ENCODE measurements around the gene GPER1.

GPER1 gene

DNA sequence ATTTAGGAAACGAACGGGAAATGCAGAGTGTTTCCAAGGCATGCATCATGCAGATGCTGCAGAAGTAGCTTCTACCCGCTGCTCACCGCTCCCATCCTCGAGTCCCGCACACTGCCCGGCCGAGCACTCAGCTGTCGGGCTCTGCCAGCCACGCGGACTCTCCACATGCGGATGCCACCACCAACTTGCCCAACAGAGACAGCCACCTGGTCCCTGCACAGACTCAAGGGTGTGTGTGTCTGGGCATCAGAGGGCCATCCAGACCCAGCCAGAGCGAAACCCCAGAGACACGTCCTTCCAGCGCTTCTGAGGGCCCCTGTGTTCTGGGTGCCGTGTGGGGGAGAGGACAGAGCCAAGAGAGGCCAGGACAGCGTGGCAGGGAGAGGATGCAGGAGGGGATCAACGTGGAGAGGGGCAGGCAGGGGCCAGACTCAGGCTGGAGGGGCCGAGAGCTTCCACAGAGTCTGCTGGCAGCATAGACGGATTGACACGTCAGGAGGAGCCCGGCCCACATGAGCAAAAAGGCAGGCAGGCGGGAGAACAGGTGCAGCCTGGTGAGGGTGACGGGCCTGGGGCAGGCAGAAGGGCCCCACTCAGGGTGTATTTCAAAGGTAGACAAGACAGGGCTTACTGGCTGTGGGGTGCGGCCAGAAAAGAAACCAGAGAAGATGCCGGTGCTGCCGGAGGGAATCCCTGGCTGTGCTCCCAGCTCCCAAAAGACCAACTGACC is 18.3 kb downstream of the GPER1 start:
- no peak for TF ChIP-seq TAF1 (IDR thresholded peaks at IDR 0.05; ENCODE audit: borderline replicate concordance, insufficient read depth, low read length)
- no peak for TF ChIP-seq POLR2AphosphoS5 (IDR thresholded peaks at IDR 0.05; ENCODE audit: low read depth, low read length)
- no peak for TF ChIP-seq SIN3A (IDR thresholded peaks at IDR 0.05; ENCODE audit: borderline replicate concordance, insufficient read depth, low read length)
- no peak for TF ChIP-seq FOXP2 (optimal IDR thresholded peaks at IDR 0.05; ENCODE audit: borderline replicate concordance, extremely low read depth, extremely low read length, insufficient read depth)
- TF ChIP-seq, protein P1, sequence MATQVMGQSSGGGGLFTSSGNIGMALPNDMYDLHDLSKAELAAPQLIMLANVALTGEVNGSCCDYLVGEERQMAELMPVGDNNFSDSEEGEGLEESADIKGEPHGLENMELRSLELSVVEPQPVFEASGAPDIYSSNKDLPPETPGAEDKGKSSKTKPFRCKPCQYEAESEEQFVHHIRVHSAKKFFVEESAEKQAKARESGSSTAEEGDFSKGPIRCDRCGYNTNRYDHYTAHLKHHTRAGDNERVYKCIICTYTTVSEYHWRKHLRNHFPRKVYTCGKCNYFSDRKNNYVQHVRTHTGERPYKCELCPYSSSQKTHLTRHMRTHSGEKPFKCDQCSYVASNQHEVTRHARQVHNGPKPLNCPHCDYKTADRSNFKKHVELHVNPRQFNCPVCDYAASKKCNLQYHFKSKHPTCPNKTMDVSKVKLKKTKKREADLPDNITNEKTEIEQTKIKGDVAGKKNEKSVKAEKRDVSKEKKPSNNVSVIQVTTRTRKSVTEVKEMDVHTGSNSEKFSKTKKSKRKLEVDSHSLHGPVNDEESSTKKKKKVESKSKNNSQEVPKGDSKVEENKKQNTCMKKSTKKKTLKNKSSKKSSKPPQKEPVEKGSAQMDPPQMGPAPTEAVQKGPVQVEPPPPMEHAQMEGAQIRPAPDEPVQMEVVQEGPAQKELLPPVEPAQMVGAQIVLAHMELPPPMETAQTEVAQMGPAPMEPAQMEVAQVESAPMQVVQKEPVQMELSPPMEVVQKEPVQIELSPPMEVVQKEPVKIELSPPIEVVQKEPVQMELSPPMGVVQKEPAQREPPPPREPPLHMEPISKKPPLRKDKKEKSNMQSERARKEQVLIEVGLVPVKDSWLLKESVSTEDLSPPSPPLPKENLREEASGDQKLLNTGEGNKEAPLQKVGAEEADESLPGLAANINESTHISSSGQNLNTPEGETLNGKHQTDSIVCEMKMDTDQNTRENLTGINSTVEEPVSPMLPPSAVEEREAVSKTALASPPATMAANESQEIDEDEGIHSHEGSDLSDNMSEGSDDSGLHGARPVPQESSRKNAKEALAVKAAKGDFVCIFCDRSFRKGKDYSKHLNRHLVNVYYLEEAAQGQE (IDR thresholded peaks at IDR 0.05; ENCODE audit: insufficient read depth in 1 of 2, low read depth in 2 of 2, low read length in 2 of 2) = no peak

- TF ChIP-seq POLR2AphosphoS5 (IDR thresholded peaks at IDR 0.05; ENCODE audit: low read depth, low read length) = no peak
- TF ChIP-seq FOXP2 (optimal IDR thresholded peaks at IDR 0.05; ENCODE audit: borderline replicate concordance, extremely low read depth, extremely low read length, insufficient read depth) = no peak
- TF ChIP-seq, protein P1 (IDR thresholded peaks at IDR 0.05; ENCODE audit: insufficient read depth in 1 of 2, low read depth in 2 of 2, low read length in 2 of 2) = no peak
- no peak for TF ChIP-seq TAF1 (IDR thresholded peaks at IDR 0.05; ENCODE audit: borderline replicate concordance, insufficient read depth, low read length)
- no peak for TF ChIP-seq SIN3A (IDR thresholded peaks at IDR 0.05; ENCODE audit: borderline replicate concordance, insufficient read depth, low read length)
These were observed 19.0 kb downstream of the GPER1 start for GRCh38 chr7:1106793-1107421.

DNA sequence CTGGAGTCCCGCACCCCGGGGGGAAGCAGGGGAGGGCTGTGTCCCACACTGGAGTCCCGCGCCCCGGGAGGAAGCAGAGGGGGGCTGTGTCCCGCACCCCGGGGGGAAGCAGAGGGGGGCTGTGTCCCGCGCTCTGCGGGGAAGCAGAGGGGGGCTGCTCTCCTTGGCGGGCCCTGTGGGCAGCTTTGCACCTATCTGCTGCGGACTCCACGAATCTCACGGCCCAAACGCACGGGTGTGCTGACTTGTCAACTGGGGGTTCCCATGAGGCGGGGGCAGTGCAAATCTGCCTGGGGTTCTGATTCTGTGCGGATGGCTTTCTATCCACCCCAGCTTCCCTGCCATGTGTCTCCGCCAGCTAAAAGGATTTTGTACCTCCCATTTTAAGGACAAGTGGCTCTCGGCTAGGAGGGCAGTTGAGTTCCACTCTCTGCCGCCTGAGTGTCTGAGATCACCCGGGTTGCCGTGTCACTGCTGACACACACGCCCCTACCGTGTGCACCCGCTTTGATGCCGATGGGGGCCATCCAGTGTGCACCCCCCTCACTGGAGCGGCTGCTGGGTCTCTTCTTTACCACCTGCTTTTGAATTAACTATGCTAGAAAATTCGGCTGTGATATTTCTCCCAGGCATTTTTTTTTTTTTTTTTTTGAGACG is 20.5 kb downstream of the GPER1 start:
- TF ChIP-seq TAF1 (IDR thresholded peaks at IDR 0.05; ENCODE audit: borderline replicate concordance, insufficient read depth, low read length) (no peak), FOXP2 (optimal IDR thresholded peaks at IDR 0.05; ENCODE audit: borderline replicate concordance, extremely low read depth, extremely low read length, insufficient read depth) (no peak)
- TF ChIP-seq, protein P1 (IDR thresholded peaks at IDR 0.05; ENCODE audit: insufficient read depth in 1 of 2, low read depth in 2 of 2, low read length in 2 of 2) = no peak

DNA sequence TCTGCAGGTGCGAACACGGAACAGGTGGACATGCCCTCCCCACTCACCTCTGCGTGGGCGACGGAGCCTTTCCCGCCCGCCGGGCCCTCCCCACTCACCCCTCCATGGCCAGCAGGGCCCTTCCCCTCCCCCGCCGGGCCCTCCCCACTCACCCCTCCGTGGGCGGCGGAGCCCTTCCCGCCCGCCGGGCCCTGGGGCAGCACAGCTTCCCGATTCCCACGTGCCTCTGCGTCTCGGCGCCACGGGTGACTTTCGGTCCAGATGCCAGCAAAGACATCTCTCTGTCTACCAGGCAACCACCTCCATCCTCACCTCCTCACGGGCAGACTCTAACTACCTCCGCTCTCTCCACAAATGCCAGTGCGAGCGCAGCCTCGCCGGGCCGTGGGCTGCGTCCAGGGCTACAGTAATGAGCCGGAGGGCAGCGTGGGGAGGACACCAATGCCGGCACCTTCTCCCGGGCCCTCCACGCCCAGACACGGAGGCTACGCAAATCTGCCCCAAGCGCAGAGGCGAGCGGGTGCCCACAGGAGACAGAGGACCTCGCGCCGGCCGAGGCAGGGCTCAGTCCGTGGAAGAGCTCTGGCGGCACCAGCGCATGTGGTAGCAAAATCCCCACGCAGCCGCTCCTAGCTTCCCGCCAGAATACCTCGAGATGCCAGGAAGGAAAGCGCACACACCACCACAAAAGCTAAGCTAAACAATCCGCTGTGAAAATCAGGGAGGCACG is 21.8 kb downstream of the GPER1 start:
- TF ChIP-seq TAF1 (IDR thresholded peaks at IDR 0.05; ENCODE audit: borderline replicate concordance, insufficient read depth, low read length) (no peak), POLR2AphosphoS5 (IDR thresholded peaks at IDR 0.05; ENCODE audit: low read depth, low read length) (no peak), FOXP2 (optimal IDR thresholded peaks at IDR 0.05; ENCODE audit: borderline replicate concordance, extremely low read depth, extremely low read length, insufficient read depth) (no peak), SIN3A (IDR thresholded peaks at IDR 0.05; ENCODE audit: borderline replicate concordance, insufficient read depth, low read length) (no peak)
- TF ChIP-seq, protein P1 (IDR thresholded peaks at IDR 0.05; ENCODE audit: insufficient read depth in 1 of 2, low read depth in 2 of 2, low read length in 2 of 2) = no peak

Measured in PFSK-1 (cell line).